Loucy (cell line): ENCODE data around the gene ESR1.
"Not testable (repeated sequence)": the region's sequence is repeated elsewhere in the genome, so short reads cannot be mapped to it uniquely, and the experiment has no call there.

Source experiments
- H2AFZ ChIP-seq: fragments of 200-600 bp; sonication (generic); 2 replicates; pipeline ENCODE4 v1.6.0; 2016; ENCODE audit warnings: antibody characterized with exemption, mild to moderate bottlenecking, low read length, moderate library complexity
- H3F3A ChIP-seq: fragments of 200-600 bp; 2 replicates; pipeline ENCODE4 v1.6.0; 2016; ENCODE audit warnings: antibody characterized with exemption, low read depth, mild to moderate bottlenecking
- H3K27me3 ChIP-seq: fragments of 200-600 bp; sonication (generic); 2 replicates; pipeline ENCODE4 v1.6.1; 2014; ENCODE audit warnings: low read length, mild to moderate bottlenecking; ENCODE audit not compliant: insufficient read depth, poor library complexity, severe bottlenecking
- H3K36me3 ChIP-seq: fragments of 200-600 bp; sonication (generic); 2 replicates; pipeline ENCODE4 v1.6.1; 2016; ENCODE audit warnings: low read length; ENCODE audit not compliant: insufficient read depth
- H3K4me1 ChIP-seq: fragments of 200-600 bp; sonication (generic); 2 replicates; pipeline ENCODE4 v1.5.1; 2014; ENCODE audit warnings: low read length, mild to moderate bottlenecking; ENCODE audit not compliant: insufficient read depth, poor library complexity, severe bottlenecking
- H3K4me2 ChIP-seq: fragments of 200-600 bp; sonication (generic); 2 replicates; pipeline ENCODE4 v1.6.0; 2014; ENCODE audit warnings: antibody characterized with exemption, low read length, low read depth, mild to moderate bottlenecking; ENCODE audit not compliant: poor library complexity, severe bottlenecking
- H3K4me3 ChIP-seq: fragments of 200-600 bp; sonication (generic); 2 replicates; pipeline ENCODE4 v1.5.1; 2014; ENCODE audit warnings: low read length, mild to moderate bottlenecking, mixed read lengths; ENCODE audit not compliant: poor library complexity, severe bottlenecking
- H3K79me2 ChIP-seq: fragments of 200-600 bp; sonication (generic); 2 replicates; pipeline ENCODE4 v1.6.1; 2014; ENCODE audit warnings: low read length; ENCODE audit not compliant: insufficient read depth
- H3K9ac ChIP-seq: fragments of 200-600 bp; sonication (generic); 2 replicates; pipeline ENCODE4 v1.6.0; 2014; ENCODE audit warnings: mild to moderate bottlenecking, low read depth, low read length, moderate library complexity; ENCODE audit not compliant: poor library complexity, severe bottlenecking
- H3K9me2 ChIP-seq: fragments of 200-600 bp; sonication (generic); replicated peaks from 2 replicates; pipeline ENCODE4 v1.6.1; 2016; ENCODE audit warnings: low read depth, low read length, mixed read lengths
- H3K9me3 ChIP-seq: fragments of 200-600 bp; sonication (generic); 2 replicates; pipeline ENCODE4 v1.6.1; 2014; ENCODE audit warnings: mild to moderate bottlenecking, antibody characterized with exemption, low read length, low read depth; ENCODE audit not compliant: insufficient read depth
- H4K20me1 ChIP-seq: fragments of 200-600 bp; sonication (generic); 2 replicates; pipeline ENCODE4 v1.6.0; 2014; ENCODE audit warnings: antibody characterized with exemption, low read length, mild to moderate bottlenecking; ENCODE audit not compliant: insufficient read depth, poor library complexity, severe bottlenecking
- EZH2phosphoT487 ChIP-seq: fragments of 200-600 bp; IDR thresholded peaks from 2 replicates; pipeline ENCODE4 v1.6.1; 2018; ENCODE audit warnings: antibody characterized with exemption, mild to moderate bottlenecking, moderate library complexity, borderline replicate concordance
- TF ChIP-seq, protein P1 (sequence below): fragments of 200-600 bp; sonication (generic); conservative IDR thresholded peaks from 2 replicates; pipeline ENCODE4 v1.5.1; 2014; ENCODE audit warnings: mild to moderate bottlenecking, antibody characterized with exemption, low read length

ESR1 gene

DNA sequence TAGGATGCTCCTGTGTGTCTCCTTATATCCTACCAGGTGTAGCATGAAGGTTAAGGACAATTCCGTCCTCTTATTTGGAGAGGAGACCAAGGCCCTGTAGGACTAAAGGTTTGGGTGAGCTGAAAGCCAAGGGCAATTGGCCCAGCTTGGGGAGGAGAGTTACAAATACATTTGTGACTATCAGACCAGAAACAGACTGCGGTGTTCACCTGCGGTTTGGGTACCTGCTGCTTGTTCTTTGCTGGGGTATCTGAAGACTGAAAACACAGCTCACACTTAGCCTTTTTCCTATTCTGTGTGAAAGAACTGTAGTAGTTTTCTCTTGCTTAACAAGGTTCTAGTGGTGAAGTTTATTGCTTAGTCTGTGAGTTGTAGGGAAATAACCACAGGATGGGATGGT lies 55.0 kb downstream of the ESR1 start:
- H2AFZ ChIP-seq = no peak overlapping the region
- no peak overlapping the region for H3K9ac ChIP-seq
- no peaks in the 10 kb centered on the region for H3K79me2 ChIP-seq
- H3K36me3 ChIP-seq = no peaks in the 10 kb centered on the region
- H3K9me2 ChIP-seq = no peaks in the 10 kb centered on the region
- no peak overlapping the region for H3K4me3 ChIP-seq
- no peaks in the 10 kb centered on the region for H3K27me3 ChIP-seq
- H4K20me1 ChIP-seq = no peaks in the 10 kb centered on the region
- no peaks in the 10 kb centered on the region for H3K9me3 ChIP-seq
- TF ChIP-seq, protein P1, sequence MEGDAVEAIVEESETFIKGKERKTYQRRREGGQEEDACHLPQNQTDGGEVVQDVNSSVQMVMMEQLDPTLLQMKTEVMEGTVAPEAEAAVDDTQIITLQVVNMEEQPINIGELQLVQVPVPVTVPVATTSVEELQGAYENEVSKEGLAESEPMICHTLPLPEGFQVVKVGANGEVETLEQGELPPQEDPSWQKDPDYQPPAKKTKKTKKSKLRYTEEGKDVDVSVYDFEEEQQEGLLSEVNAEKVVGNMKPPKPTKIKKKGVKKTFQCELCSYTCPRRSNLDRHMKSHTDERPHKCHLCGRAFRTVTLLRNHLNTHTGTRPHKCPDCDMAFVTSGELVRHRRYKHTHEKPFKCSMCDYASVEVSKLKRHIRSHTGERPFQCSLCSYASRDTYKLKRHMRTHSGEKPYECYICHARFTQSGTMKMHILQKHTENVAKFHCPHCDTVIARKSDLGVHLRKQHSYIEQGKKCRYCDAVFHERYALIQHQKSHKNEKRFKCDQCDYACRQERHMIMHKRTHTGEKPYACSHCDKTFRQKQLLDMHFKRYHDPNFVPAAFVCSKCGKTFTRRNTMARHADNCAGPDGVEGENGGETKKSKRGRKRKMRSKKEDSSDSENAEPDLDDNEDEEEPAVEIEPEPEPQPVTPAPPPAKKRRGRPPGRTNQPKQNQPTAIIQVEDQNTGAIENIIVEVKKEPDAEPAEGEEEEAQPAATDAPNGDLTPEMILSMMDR = no peak
- no peak for TF ChIP-seq EZH2phosphoT487
- no peaks in the 10 kb centered on the region for H3F3A ChIP-seq
- no peak overlapping the region for H3K4me2 ChIP-seq
- peaks cover 3% of the 10 kb centered on the region for H3K4me1 ChIP-seq

DNA sequence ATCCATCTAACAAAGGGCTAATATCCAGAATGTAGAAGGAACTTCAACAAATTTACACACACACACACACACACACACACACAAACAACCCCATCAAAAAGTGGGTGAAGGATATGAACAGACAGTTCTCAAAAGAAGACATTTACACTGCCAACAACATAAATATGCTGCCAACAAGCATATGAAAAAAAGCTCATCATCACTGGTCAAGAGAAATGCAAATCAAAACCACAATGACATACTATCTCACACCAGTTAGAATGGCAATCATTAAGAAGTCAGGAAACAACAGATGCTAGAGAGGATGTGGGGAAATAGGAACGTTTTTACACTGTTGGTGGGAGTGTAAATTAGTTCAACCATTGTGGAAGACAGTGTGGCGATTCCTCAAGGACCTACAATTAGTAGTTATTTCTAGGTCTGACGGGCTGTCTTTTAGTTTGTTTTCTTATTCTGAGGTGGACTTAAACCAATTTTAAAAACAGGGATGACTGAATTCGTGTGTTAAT lies 59.9 kb downstream of the ESR1 start:
- H3K4me2 ChIP-seq = peak overlapping the region; percentile 49
- H3K4me1 ChIP-seq, H3K27me3 ChIP-seq: not testable (repeated sequence)

DNA sequence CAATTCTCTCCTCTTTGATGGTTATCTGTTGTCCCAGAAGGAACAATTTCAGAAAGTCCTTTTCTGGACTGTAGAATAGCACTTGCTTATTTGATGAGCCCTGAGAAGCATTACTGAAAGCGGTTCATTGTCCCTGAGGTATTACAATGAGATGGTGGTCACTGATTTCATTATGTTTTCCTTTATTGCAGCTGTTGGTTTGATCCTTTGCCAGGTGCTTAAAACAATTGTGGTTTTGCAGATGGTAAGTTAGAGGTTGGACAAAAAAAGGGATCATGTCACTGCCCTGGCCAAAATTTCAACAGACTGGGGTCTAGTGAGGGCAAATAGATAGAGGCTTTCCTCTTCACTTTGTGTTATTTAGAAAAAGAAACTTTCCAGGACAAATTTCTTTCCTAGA lies 61.9 kb downstream of the ESR1 start:
- Histone ChIP-seq H3K9me3 (no peaks in the 10 kb centered on the region), H3K4me2 (no peak overlapping the region), H3K36me3 (no peaks in the 10 kb centered on the region), H4K20me1 (no peaks in the 10 kb centered on the region), H3F3A (no peaks in the 10 kb centered on the region), H3K27me3 (no peaks in the 10 kb centered on the region), H2AFZ (no peak overlapping the region), H3K4me3 (no peak overlapping the region), H3K9me2 (no peaks in the 10 kb centered on the region), H3K4me1 (peaks cover 6% of the 10 kb centered on the region), H3K9ac (no peak overlapping the region), H3K79me2 (no peaks in the 10 kb centered on the region)
- TF ChIP-seq EZH2phosphoT487 = no peak
- TF ChIP-seq, protein P1 = no peak

More for the DNA sequence above, 59.9 kb downstream of the ESR1 start:
- not testable (repeated sequence) for H4K20me1 ChIP-seq, H3K36me3 ChIP-seq, H3K9me3 ChIP-seq, H3F3A ChIP-seq, H2AFZ ChIP-seq, H3K79me2 ChIP-seq, H3K9me2 ChIP-seq, H3K4me3 ChIP-seq, H3K9ac ChIP-seq

DNA sequence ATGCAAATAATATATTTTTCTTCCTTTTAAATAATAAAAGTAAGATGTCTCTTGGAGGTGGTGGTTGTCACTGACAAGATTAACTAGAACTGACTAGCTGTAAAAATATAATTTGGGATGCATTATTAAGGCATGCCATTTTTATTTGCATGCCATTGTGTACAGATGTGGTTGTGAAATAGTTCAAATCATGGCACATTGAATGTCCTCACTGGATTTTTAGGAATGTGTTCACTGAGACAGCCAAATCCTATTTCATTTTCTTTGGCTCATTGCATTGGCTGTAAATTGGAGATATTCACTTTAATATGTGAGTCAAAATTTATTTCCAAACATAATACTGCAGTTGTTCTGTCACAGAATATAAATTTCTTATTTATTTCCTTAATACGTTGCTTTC lies 62.3 kb downstream of the ESR1 start:
- H3K79me2 ChIP-seq = no peaks in the 10 kb centered on the region
- no peaks in the 10 kb centered on the region for H3F3A ChIP-seq
- H3K4me3 ChIP-seq = no peak overlapping the region
- H3K27me3 ChIP-seq = no peaks in the 10 kb centered on the region
- no peaks in the 10 kb centered on the region for H3K9me2 ChIP-seq
- no peaks in the 10 kb centered on the region for H3K9me3 ChIP-seq
- no peaks in the 10 kb centered on the region for H4K20me1 ChIP-seq
- H3K4me2 ChIP-seq = no peak overlapping the region
- TF ChIP-seq EZH2phosphoT487 = no peak
- TF ChIP-seq, protein P1 = no peak
- no peaks in the 10 kb centered on the region for H3K36me3 ChIP-seq
- no peak overlapping the region for H3K9ac ChIP-seq
- H2AFZ ChIP-seq = no peak overlapping the region
- H3K4me1 ChIP-seq = peaks cover 6% of the 10 kb centered on the region
